Loucy (cell line): ENCODE measurements around the gene PLPP3.

ENCODE experiments used
- H2AFZ ChIP-seq: fragments of 200-600 bp; sonication (generic); 2 replicates; pipeline ENCODE4 v1.6.0; 2016; ENCODE audit warnings: antibody characterized with exemption, mild to moderate bottlenecking, low read length, moderate library complexity
- H3F3A ChIP-seq: fragments of 200-600 bp; 2 replicates; pipeline ENCODE4 v1.6.0; 2016; ENCODE audit warnings: antibody characterized with exemption, low read depth, mild to moderate bottlenecking
- H3K27me3 ChIP-seq: fragments of 200-600 bp; sonication (generic); 2 replicates; pipeline ENCODE4 v1.6.1; 2014; ENCODE audit warnings: low read length, mild to moderate bottlenecking; ENCODE audit not compliant: insufficient read depth, poor library complexity, severe bottlenecking
- H3K36me3 ChIP-seq: fragments of 200-600 bp; sonication (generic); 2 replicates; pipeline ENCODE4 v1.6.1; 2016; ENCODE audit warnings: low read length; ENCODE audit not compliant: insufficient read depth
- H3K4me1 ChIP-seq: fragments of 200-600 bp; sonication (generic); 2 replicates; pipeline ENCODE4 v1.5.1; 2014; ENCODE audit warnings: low read length, mild to moderate bottlenecking; ENCODE audit not compliant: insufficient read depth, poor library complexity, severe bottlenecking
- H3K4me2 ChIP-seq: fragments of 200-600 bp; sonication (generic); 2 replicates; pipeline ENCODE4 v1.6.0; 2014; ENCODE audit warnings: antibody characterized with exemption, low read length, low read depth, mild to moderate bottlenecking; ENCODE audit not compliant: poor library complexity, severe bottlenecking
- H3K4me3 ChIP-seq: fragments of 200-600 bp; sonication (generic); 2 replicates; pipeline ENCODE4 v1.5.1; 2014; ENCODE audit warnings: low read length, mild to moderate bottlenecking, mixed read lengths; ENCODE audit not compliant: poor library complexity, severe bottlenecking
- H3K79me2 ChIP-seq: fragments of 200-600 bp; sonication (generic); 2 replicates; pipeline ENCODE4 v1.6.1; 2014; ENCODE audit warnings: low read length; ENCODE audit not compliant: insufficient read depth
- H3K9ac ChIP-seq: fragments of 200-600 bp; sonication (generic); 2 replicates; pipeline ENCODE4 v1.6.0; 2014; ENCODE audit warnings: mild to moderate bottlenecking, low read depth, low read length, moderate library complexity; ENCODE audit not compliant: poor library complexity, severe bottlenecking
- H3K9me2 ChIP-seq: fragments of 200-600 bp; sonication (generic); replicated peaks from 2 replicates; pipeline ENCODE4 v1.6.1; 2016; ENCODE audit warnings: low read depth, low read length, mixed read lengths
- H3K9me3 ChIP-seq: fragments of 200-600 bp; sonication (generic); 2 replicates; pipeline ENCODE4 v1.6.1; 2014; ENCODE audit warnings: mild to moderate bottlenecking, antibody characterized with exemption, low read length, low read depth; ENCODE audit not compliant: insufficient read depth
- H4K20me1 ChIP-seq: fragments of 200-600 bp; sonication (generic); 2 replicates; pipeline ENCODE4 v1.6.0; 2014; ENCODE audit warnings: antibody characterized with exemption, low read length, mild to moderate bottlenecking; ENCODE audit not compliant: insufficient read depth, poor library complexity, severe bottlenecking
- EZH2phosphoT487 ChIP-seq: fragments of 200-600 bp; IDR thresholded peaks from 2 replicates; pipeline ENCODE4 v1.6.1; 2018; ENCODE audit warnings: antibody characterized with exemption, mild to moderate bottlenecking, moderate library complexity, borderline replicate concordance
- TF ChIP-seq, protein P1 (sequence below): fragments of 200-600 bp; sonication (generic); conservative IDR thresholded peaks from 2 replicates; pipeline ENCODE4 v1.5.1; 2014; ENCODE audit warnings: mild to moderate bottlenecking, antibody characterized with exemption, low read length

Gene PLPP3

GRCh38 chr1:56548571-56548970 lies 30.8 kb downstream of the PLPP3 start:
- Histone ChIP-seq H3K36me3 (no peaks in the 10 kb centered on the region), H3K27me3 (no peaks in the 10 kb centered on the region), H3K4me3 (no peak overlapping the region), H3K4me1 (no peaks in the 10 kb centered on the region), H3K9me2 (no peaks in the 10 kb centered on the region), H3K79me2 (no peaks in the 10 kb centered on the region), H3K4me2 (no peak overlapping the region), H3K9ac (no peak overlapping the region), H3F3A (no peaks in the 10 kb centered on the region), H4K20me1 (no peaks in the 10 kb centered on the region), H3K9me3 (no peaks in the 10 kb centered on the region), H2AFZ (no peak overlapping the region)
- TF ChIP-seq, protein P1, sequence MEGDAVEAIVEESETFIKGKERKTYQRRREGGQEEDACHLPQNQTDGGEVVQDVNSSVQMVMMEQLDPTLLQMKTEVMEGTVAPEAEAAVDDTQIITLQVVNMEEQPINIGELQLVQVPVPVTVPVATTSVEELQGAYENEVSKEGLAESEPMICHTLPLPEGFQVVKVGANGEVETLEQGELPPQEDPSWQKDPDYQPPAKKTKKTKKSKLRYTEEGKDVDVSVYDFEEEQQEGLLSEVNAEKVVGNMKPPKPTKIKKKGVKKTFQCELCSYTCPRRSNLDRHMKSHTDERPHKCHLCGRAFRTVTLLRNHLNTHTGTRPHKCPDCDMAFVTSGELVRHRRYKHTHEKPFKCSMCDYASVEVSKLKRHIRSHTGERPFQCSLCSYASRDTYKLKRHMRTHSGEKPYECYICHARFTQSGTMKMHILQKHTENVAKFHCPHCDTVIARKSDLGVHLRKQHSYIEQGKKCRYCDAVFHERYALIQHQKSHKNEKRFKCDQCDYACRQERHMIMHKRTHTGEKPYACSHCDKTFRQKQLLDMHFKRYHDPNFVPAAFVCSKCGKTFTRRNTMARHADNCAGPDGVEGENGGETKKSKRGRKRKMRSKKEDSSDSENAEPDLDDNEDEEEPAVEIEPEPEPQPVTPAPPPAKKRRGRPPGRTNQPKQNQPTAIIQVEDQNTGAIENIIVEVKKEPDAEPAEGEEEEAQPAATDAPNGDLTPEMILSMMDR = no peak
- no peak for TF ChIP-seq EZH2phosphoT487

GRCh38 chr1:56547977-56548376 lies 31.4 kb downstream of the PLPP3 start:
- no peaks in the 10 kb centered on the region for H3K4me1 ChIP-seq
- H3K27me3 ChIP-seq = no peaks in the 10 kb centered on the region
- H3K79me2 ChIP-seq = no peaks in the 10 kb centered on the region

DNA sequence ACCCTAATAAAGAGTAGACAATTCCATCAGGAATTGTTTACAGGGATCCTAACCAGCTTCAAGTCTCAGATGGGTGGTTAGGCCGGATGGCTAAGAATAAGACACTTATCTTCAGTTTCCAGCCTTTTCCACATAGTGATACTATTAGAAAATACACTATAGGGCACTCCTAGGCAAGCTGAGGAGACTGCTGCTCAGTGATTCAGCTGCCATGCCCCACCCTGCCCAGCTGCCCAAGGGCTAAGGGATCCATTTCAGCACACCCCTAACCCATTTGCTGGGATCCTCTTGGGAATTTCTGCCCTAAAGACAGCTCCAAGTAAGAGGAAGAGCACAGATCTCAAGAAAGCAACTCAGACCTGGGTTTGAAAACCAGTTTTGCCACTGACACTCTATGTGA lies 31.9 kb downstream of the PLPP3 start:
- Histone ChIP-seq H3K4me1 (no peaks in the 10 kb centered on the region), H3F3A (no peaks in the 10 kb centered on the region)

More at GRCh38 chr1:56547977-56548376, 31.4 kb downstream of the PLPP3 start:
- Histone ChIP-seq H4K20me1 (no peaks in the 10 kb centered on the region), H3K9me3 (no peaks in the 10 kb centered on the region), H3K4me3 (no peak overlapping the region), H2AFZ (no peak overlapping the region), H3K9ac (no peak overlapping the region), H3K9me2 (no peaks in the 10 kb centered on the region), H3K36me3 (no peaks in the 10 kb centered on the region), H3F3A (no peaks in the 10 kb centered on the region), H3K4me2 (no peak overlapping the region)
- TF ChIP-seq EZH2phosphoT487 = no peak
- TF ChIP-seq, protein P1 = no peak

More for the DNA sequence above, 31.9 kb downstream of the PLPP3 start:
- Histone ChIP-seq H3K9me3 (no peaks in the 10 kb centered on the region), H3K9ac (no peak overlapping the region), H3K9me2 (no peaks in the 10 kb centered on the region), H3K4me2 (no peak overlapping the region), H3K36me3 (no peaks in the 10 kb centered on the region), H4K20me1 (no peaks in the 10 kb centered on the region), H3K4me3 (no peak overlapping the region), H2AFZ (no peak overlapping the region), H3K79me2 (no peaks in the 10 kb centered on the region), H3K27me3 (no peaks in the 10 kb centered on the region)
- no peak for TF ChIP-seq EZH2phosphoT487
- TF ChIP-seq, protein P1 = no peak
